NCI-H146 (cell line): Measurements from ENCODE around the gene MYH7.

Experiments
- DNase-seq: peaks from one replicate; lab custom pipeline; 2025; lab: John Stamatoyannopoulos, UW

The MYH7 gene

GRCh38 chr14:23366426-23366921 is 69.0 kb downstream of the MYH7 start:
- no peak for DNase-seq

GRCh38 chr14:23365732-23366425 is 69.6 kb downstream of the MYH7 start:
- no peak for DNase-seq

- no peak for DNase-seq
Observed at GRCh38 chr14:23365036-23365731, 70.3 kb downstream of the MYH7 start, which contains the start of gene EFS. Gene EFS (minus strand): TSS chr14:23365172. CDS start chr14:23365025, 147 bp downstream.

- no peak for DNase-seq
Observed at GRCh38 chr14:23364164-23365035, 71.1 kb downstream of the MYH7 start.
